ENCODE results near the gene PEF1.

PEF1 gene

DNA sequence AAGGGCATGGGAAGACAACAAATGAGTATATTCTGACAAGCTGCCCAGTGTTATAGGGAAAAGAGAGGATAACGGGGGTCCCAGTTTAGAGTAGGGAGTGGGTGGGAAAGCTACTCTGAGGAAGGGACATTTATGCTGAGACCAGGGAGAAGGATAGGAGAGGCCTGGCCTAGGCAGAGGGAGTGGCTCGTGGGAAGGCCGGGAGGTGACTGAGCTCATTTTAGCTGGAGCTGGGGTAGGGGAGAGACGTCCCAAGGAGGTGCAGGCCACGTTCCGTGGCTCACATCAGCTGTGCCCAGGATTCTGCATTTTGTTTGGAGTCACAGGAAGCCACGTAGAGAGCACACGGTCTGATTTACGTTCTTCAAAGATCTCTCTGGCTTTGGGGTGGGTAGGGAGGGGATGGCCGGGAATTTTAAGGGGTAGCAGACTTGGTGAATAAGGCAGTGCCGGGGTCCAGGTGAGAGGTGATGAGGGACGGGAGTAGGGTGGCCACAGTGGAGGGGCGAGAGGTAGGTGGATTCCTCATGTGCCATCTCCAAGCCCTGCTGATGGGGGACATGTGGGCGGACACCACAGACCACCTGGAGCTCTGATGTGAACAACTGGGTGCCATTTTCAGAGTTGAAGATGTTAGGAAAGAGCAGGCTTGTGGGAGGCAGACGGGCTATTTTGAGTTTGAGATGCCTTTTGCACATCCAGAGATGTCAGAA, 63.6 kb downstream of the PEF1 start:
- no peak for DNase-seq (ENCODE audit: low spot score in 2 of 2)
- Histone ChIP-seq H3K27me3 (ENCODE audit: low read depth) (no peaks in the 10 kb centered on the region), H3K9me3 (no peaks in the 10 kb centered on the region), H3K4me1 (no peaks in the 10 kb centered on the region), H3K36me3 (replicated peaks) (no peaks in the 10 kb centered on the region), H3K4me3 (no peak overlapping the region)
- in situ Hi-C loops (cut with MboI; ENCODE audit: low sequenced_read_pairs) = no loop called here

DNA sequence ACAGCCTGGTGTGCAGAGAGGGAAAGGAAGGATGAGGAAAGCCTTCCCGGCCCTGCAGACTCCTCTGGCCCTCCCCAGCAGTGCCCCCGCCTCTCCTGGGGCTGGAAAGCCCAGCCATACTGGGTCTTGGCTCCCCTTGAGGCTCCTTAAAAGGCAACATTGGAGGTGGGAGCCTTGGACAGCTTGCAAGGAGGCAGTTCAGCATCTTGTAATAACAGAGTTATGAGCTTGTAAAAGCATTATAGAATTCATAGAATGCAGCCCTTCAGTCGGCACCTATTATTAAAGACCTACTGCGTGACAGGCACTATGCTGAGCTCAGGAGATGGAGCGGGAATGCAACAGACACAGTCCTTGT, 64.2 kb downstream of the PEF1 start:
- Histone ChIP-seq H3K9me3 (no peaks in the 10 kb centered on the region), H3K36me3 (replicated peaks) (no peaks in the 10 kb centered on the region), H3K4me1 (no peaks in the 10 kb centered on the region), H3K27me3 (ENCODE audit: low read depth) (no peaks in the 10 kb centered on the region), H3K4me3 (no peak overlapping the region)
- in situ Hi-C loops (cut with MboI; ENCODE audit: low sequenced_read_pairs) = no loop called here
- DNase-seq (ENCODE audit: low spot score in 2 of 2) = no peak
